Natural killer cell (primary cell): ENCODE results near the gene ATP6V0B. TPM values are rescaled to one million over a fixed set of nuclear protein-coding genes. Genes with fewer than 3 reads are reported as not detected.

ENCODE experiments used
- ATAC-seq, 3 donors: fragments of 150-1000 bp in 2 of 3; fragments of 200-7000 bp in 1 of 3; cut with Tn5 transposase; 1 replicate in 1 of 3; 2 replicates in 2 of 3; pipeline ENCODE4 v1.10.0; 2021; ENCODE audit warnings: mild to moderate bottlenecking in 2 of 3, moderate library complexity in 2 of 3
- DNase-seq, 2 donors: peaks; one replicate each; pipeline versions ENCODE4 v3.0.0 to v3.0.0-alpha.2; 2013 to 2021; ENCODE audit warnings: mixed read lengths in 1 of 2
- H3K27ac ChIP-seq: one replicate; pipeline ENCODE4 v1.5.1; 2013; ENCODE audit warnings: mild to moderate bottlenecking, low read length
- H3K27me3 ChIP-seq: one replicate; pipeline ENCODE4 v1.6.1; 2013; ENCODE audit warnings: low read length; ENCODE audit not compliant: control insufficient read depth, insufficient read depth
- H3K36me3 ChIP-seq: one replicate; pipeline ENCODE4 v1.6.1; 2013; ENCODE audit warnings: low read length; ENCODE audit not compliant: control insufficient read depth, insufficient read depth
- H3K4me1 ChIP-seq: one replicate; pipeline ENCODE4 v1.6.1; 2013; ENCODE audit warnings: low read length; ENCODE audit not compliant: control insufficient read depth, insufficient read depth
- H3K4me3 ChIP-seq: one replicate; pipeline ENCODE4 v1.5.1; 2013; ENCODE audit warnings: low read length
- H3K9me3 ChIP-seq: one replicate; pipeline ENCODE4 v1.6.1; 2013; ENCODE audit warnings: low read length; ENCODE audit not compliant: control insufficient read depth, insufficient read depth
- H3K27ac Mint-ChIP-seq, 2 donors: one replicate each; pipeline ENCODE4 v1.8.0; 2022; ENCODE audit warnings: mild to moderate bottlenecking in 2 of 2, mixed read lengths in 2 of 2, moderate library complexity in 1 of 2
- H3K27me3 Mint-ChIP-seq, 2 donors: one replicate each; pipeline ENCODE4 v1.8.0; 2022; ENCODE audit warnings: low read depth in 2 of 2, mixed read lengths in 2 of 2
- H3K36me3 Mint-ChIP-seq: one replicate; pipeline ENCODE4 v1.8.0; 2022; ENCODE audit warnings: mixed read lengths
- H3K4me1 Mint-ChIP-seq, 2 donors: one replicate each; pipeline ENCODE4 v1.8.0; 2022; ENCODE audit warnings: mixed read lengths in 2 of 2
- H3K4me3 Mint-ChIP-seq: one replicate; pipeline ENCODE4 v1.8.0; 2022; ENCODE audit warnings: mild to moderate bottlenecking, moderate library complexity, mixed read lengths
- H3K9me3 Mint-ChIP-seq, 2 donors: one replicate each; pipeline ENCODE4 v1.8.0; 2022; ENCODE audit warnings: mixed read lengths in 2 of 2
- CTCF ChIP-seq: fragments of 200-600 bp; IDR thresholded peaks from one replicate; pipeline ENCODE4 v1.8.0; 2022; ENCODE audit warnings: antibody characterized with exemption
- WGBS: methylation state at CpG from one replicate; pipeline ENCODE4 v1.1.7; 2013; ENCODE audit warnings: missing lambda C conversion rate; ENCODE audit not compliant: insufficient coverage; 5-methylcytosine and 5-hydroxymethylcytosine counted together
- intact Hi-C: fragments of 100-400 bp; cut with micrococcal nuclease; formaldehyde crosslinking; loops from one replicate; pipeline ENCODE4 v1.14.2; 2022
- total RNA-seq, 4 donors: library from RNA; stranded (reverse); fragments of 120-200 nt in 1 of 4; gene quantifications; one replicate each; pipeline versions ENCODE4 v1.2.3 to v1.2.4, GENCODE V29; 2013 to 2022

ATP6V0B gene
- total RNA-seq, 3 donors from 2014 or later (not counting 1 experiment from before 2014, with no cell fraction given) = 76.3 to 115 (median 113) TPM

GRCh38 chr1:44013949-44014348 lies 39.2 kb downstream of the ATP6V0B start:
- WGBS = 76% methylated on average over 5 of the region's 5 CpGs

GRCh38 chr1:44014365-44015104 lies 39.8 kb downstream of the ATP6V0B start:
- Mint-ChIP-seq H3K4me3 (no peak overlapping the region), H3K4me1 (no peaks in the 10 kb centered on the region)
- intact Hi-C loops = no loop called here

More at GRCh38 chr1:44013949-44014348, 39.2 kb downstream of the ATP6V0B start:
- Mint-ChIP-seq H3K27ac (no peak overlapping the region), H3K36me3 (no peaks in the 10 kb centered on the region), H3K27me3 (peaks cover 0 to 7% of the 10 kb centered on the region in 2 donors), H3K4me1 (no peaks in the 10 kb centered on the region), H3K9me3 (no peaks in the 10 kb centered on the region), H3K4me3 (no peak overlapping the region)
- H3K27ac ChIP-seq = no peak overlapping the region
- H3K4me3 ChIP-seq = no peak overlapping the region
- no peaks in the 10 kb centered on the region for H3K4me1 ChIP-seq
- no peak for TF ChIP-seq CTCF
- intact Hi-C loops = no loop called here
- ATAC-seq = no peak
- no peaks in the 10 kb centered on the region for H3K36me3 ChIP-seq
- no peak for DNase-seq
- H3K27me3 ChIP-seq = no peaks in the 10 kb centered on the region
- H3K9me3 ChIP-seq = no peaks in the 10 kb centered on the region

GRCh38 chr1:44015206-44015605 lies 40.4 kb downstream of the ATP6V0B start:
- H3K27ac Mint-ChIP-seq = no peak overlapping the region
- 96% methylated on average over 3 of the region's 3 CpGs for WGBS
- Histone ChIP-seq H3K4me1 (no peaks in the 10 kb centered on the region), H3K9me3 (no peaks in the 10 kb centered on the region), H3K27me3 (no peaks in the 10 kb centered on the region), H3K4me3 (no peak overlapping the region), H3K27ac (no peak overlapping the region), H3K36me3 (no peaks in the 10 kb centered on the region)
- H3K4me3 Mint-ChIP-seq = no peak overlapping the region
- DNase-seq (no peak), ATAC-seq (no peak)
- intact Hi-C loops = no loop called here
- TF ChIP-seq CTCF = no peak
- no peaks in the 10 kb centered on the region for H3K36me3 Mint-ChIP-seq
- H3K4me1 Mint-ChIP-seq = no peaks in the 10 kb centered on the region
- H3K9me3 Mint-ChIP-seq = no peaks in the 10 kb centered on the region
- H3K27me3 Mint-ChIP-seq = peaks cover 0 to 7% of the 10 kb centered on the region in 2 donors

More at GRCh38 chr1:44014365-44015104, 39.8 kb downstream of the ATP6V0B start:
- no peaks in the 10 kb centered on the region for H3K36me3 Mint-ChIP-seq
- DNase-seq = no peak
- no peak for TF ChIP-seq CTCF
- no peaks in the 10 kb centered on the region for H3K36me3 ChIP-seq
- H3K27ac Mint-ChIP-seq = no peak overlapping the region
- H3K9me3 ChIP-seq = no peaks in the 10 kb centered on the region
- H3K9me3 Mint-ChIP-seq = no peaks in the 10 kb centered on the region
- H3K27ac ChIP-seq = no peak overlapping the region
- ATAC-seq = no peak
- no peak overlapping the region for H3K4me3 ChIP-seq
- no peaks in the 10 kb centered on the region for H3K4me1 ChIP-seq
- H3K27me3 Mint-ChIP-seq = peaks cover 0 to 7% of the 10 kb centered on the region in 2 donors
- 89% methylated on average over 8 of the region's 8 CpGs for WGBS
- no peaks in the 10 kb centered on the region for H3K27me3 ChIP-seq
